Testis (tissue), 3 donors: Measurements from ENCODE around the gene ROBO4. TPM values are rescaled to one million over a fixed set of nuclear protein-coding genes. Genes with fewer than 3 reads are reported as not detected.
A peak's percentile ranks its signal among the peaks of the same experiment; 100 is the strongest.

Source experiments
- DNase-seq: peaks from one replicate; pipeline ENCODE4 v3.0.0-alpha.2; 2019
- H3K27ac ChIP-seq, 2 donors: fragments of 200-600 bp; sonication (generic); one replicate each; pipeline ENCODE4 v1.5.1; 2019
- H3K27me3 ChIP-seq: fragments of 200-600 bp; sonication (generic); one replicate; pipeline ENCODE4 v1.5.1; 2019
- H3K36me3 ChIP-seq: fragments of 200-600 bp; sonication (generic); one replicate; pipeline ENCODE4 v1.5.1; 2017; ENCODE audit warnings: low read depth; ENCODE audit errors: missing control alignments
- H3K4me1 ChIP-seq: fragments of 200-600 bp; sonication (generic); one replicate; pipeline ENCODE4 v1.5.1; 2019
- H3K4me3 ChIP-seq, 2 donors: fragments of 200-600 bp; sonication (generic); one replicate each; pipeline ENCODE4 v1.5.1; 2017 to 2019
- H3K9me3 ChIP-seq: fragments of 200-600 bp; sonication (generic); one replicate; pipeline ENCODE4 v1.5.1; 2017
- POLR2A ChIP-seq: fragments of 450-650 bp; IDR thresholded peaks from one replicate; pipeline ENCODE4 v1.6.1; 2017; ENCODE audit warnings: antibody characterized with exemption, mild to moderate bottlenecking, moderate library complexity
- whole genome bisulfite sequencing, 2 donors: methylation state at CpG; one replicate each; pipeline ENCODE4 v1.1.5; 2018; 5-methylcytosine and 5-hydroxymethylcytosine counted together
- intact Hi-C: fragments of 100-400 bp; cut with DNase I; formaldehyde crosslinking; loops from one replicate; pipeline ENCODE4 v1.15.1; 2023; ENCODE audit warnings: low total_unique reads
- polyA plus RNA-seq: library from polyadenylated mRNA; stranded (reverse); fragments of 350-450 nt; fragmentation: Illumina TruSeq; extraction: RNeasy Lipid Tissue Mini Kit (QIAGEN cat#74804); gene quantifications from one replicate; pipeline ENCODE4 v1.2.3, GENCODE V29; 2014; ENCODE audit warnings: low read depth, low replicate concordance; ENCODE audit not compliant: insufficient read depth
- total RNA-seq, 2 donors: library from RNA; depleted of rRNA; stranded (reverse); fragments of >200 nt; gene quantifications; one replicate each; pipeline ENCODE4 v1.2.3, GENCODE V29; 2016
- TF ChIP-seq, protein P1 (sequence below), 3 experiments: fragments of 450-650 bp in 2 of 3; fragments of 200-600 bp in 1 of 3; sonication (generic) in 1 of 3; IDR thresholded peaks; one replicate each; pipeline ENCODE4 v1.5.1; 2016 to 2019; ENCODE audit warnings: antibody characterized with exemption in 3 of 3, mild to moderate bottlenecking in 2 of 3, moderate library complexity in 1 of 3

ROBO4 gene
- total and polyA plus RNA-seq, 3 donors from 2014 or later, result 5.7 to 8.4 (median 7.0) TPM

DNA sequence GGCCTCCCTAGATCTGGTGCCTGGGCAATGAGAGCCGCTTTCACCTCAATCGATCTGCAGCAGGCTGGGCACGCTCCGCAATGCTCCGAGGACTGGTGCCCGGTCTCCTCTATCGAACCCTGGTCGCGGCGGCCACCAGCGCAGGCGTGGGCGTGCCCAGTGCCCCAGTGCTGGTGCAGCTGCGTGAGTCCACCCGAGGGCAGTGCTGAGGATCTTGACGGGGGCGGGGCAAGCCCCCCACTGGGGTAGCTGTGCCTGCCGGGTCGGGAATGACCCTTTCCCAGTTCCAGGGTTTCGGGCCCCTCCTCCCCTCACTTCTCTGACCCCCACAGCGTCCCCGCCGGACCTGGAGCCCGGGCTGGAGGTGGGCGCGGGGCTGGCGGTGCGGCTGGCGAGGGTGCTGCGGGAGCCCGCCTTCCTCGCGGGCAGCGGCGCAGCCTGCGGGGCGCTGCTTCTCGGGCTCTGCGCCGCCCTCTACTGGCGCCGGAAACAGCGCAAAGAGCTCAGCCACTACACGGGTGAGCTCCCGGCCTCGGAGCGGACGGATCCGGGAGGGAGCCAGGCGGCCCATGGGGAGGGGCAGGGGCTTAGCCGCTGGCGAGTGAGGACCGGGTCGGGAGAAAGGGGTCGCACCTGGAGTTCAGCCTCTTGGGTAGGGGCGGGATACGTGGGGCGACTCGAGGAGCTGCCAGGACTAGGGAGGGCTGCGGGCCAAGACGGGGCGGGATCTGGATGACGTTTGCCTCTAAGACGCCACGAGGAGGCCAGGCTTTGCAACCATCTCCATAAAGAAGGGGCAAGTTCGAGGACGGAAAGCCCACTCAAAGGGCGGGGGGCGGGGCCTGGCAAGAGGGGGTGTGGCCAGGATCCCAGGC lies 21.5 kb downstream of the ROBO4 start:
- peaks cover 5% of the 10 kb centered on the region for H3K4me1 ChIP-seq
- WGBS, 2 donors, result 1 to 4% methylated on average over 14 to 58 of the region's 69 CpGs
- DNase-seq, result peak; percentile 93
- H3K9me3 ChIP-seq, result no peaks in the 10 kb centered on the region
- peak overlapping the region; percentile 63 to 64 for H3K4me3 ChIP-seq
- intact Hi-C loops, result no loop called here
- no peaks in the 10 kb centered on the region for H3K36me3 ChIP-seq
- no peaks in the 10 kb centered on the region for H3K27me3 ChIP-seq
- TF ChIP-seq POLR2A, result no peak
- TF ChIP-seq, protein P1, sequence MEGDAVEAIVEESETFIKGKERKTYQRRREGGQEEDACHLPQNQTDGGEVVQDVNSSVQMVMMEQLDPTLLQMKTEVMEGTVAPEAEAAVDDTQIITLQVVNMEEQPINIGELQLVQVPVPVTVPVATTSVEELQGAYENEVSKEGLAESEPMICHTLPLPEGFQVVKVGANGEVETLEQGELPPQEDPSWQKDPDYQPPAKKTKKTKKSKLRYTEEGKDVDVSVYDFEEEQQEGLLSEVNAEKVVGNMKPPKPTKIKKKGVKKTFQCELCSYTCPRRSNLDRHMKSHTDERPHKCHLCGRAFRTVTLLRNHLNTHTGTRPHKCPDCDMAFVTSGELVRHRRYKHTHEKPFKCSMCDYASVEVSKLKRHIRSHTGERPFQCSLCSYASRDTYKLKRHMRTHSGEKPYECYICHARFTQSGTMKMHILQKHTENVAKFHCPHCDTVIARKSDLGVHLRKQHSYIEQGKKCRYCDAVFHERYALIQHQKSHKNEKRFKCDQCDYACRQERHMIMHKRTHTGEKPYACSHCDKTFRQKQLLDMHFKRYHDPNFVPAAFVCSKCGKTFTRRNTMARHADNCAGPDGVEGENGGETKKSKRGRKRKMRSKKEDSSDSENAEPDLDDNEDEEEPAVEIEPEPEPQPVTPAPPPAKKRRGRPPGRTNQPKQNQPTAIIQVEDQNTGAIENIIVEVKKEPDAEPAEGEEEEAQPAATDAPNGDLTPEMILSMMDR (IDR thresholded peaks at IDR 0.05), result peak; percentile 58 to 64 (median 61)
- peak overlapping the region; percentile 75 to 88 for H3K27ac ChIP-seq

DNA sequence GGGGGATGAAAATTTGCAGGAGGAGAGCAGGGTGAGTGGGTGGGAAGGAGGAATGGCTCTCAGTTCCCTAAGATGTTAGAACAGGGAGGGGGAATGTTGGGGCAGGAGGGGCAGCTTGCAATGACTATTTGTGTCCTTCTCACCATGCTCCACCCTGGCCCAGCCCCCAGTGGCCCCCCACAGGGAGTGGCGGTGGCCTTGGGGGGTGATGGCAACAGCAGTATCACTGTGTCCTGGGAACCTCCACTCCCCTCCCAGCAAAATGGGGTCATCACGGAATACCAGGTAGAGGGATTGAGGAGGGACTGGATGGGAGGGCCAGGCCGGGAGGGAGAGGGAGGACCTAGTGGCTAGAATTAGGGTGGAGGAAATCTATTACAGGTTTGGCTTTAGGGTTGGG lies 22.3 kb downstream of the ROBO4 start:
- no peak for DNase-seq
- TF ChIP-seq, protein P1 (IDR thresholded peaks at IDR 0.05), result no peak
- TF ChIP-seq POLR2A, result no peak
- Histone ChIP-seq H3K9me3 (no peaks in the 10 kb centered on the region), H3K4me1 (peaks cover 5% of the 10 kb centered on the region), H3K27me3 (no peaks in the 10 kb centered on the region), H3K4me3 (peak overlapping the region in 1 of 2 donors; percentile 63), H3K27ac (no peak overlapping the region), H3K36me3 (no peaks in the 10 kb centered on the region)
- intact Hi-C loops, result no loop called here
- WGBS, 2 donors, result 28 to 31% methylated on average over 3 of the region's 3 CpGs

DNA sequence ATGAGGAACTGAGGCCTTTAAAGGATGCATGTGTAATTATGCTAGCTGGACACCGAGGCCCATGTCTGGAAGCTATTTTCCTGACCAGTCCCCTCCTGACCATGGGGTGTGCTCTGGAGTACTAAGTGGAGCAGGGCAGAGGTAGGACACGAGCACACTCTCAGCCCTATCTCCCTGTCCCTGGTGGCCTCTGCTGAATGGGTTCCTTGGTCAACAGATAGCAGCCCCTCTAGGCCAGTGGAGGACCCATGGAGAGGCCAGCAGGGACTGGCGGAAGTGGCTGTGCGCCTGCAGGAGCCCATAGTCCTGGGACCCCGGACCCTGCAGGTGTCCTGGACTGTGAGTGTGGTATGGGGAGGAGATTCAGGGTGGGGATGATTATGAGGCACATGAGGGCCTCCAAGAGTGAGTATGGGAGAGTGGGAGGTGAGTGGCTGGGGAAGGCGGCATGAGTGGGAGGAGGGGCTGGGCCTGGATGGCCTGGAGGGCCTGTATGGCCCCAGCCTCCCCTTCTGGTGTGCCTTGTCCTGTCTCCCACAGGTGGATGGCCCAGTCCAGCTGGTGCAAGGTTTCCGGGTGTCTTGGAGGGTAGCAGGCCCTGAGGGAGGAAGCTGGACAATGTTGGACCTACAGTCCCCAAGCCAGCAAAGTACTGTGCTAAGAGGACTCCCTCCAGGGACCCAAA lies 23.0 kb downstream of the ROBO4 start:
- Histone ChIP-seq H3K27me3 (no peaks in the 10 kb centered on the region), H3K27ac (no peak overlapping the region), H3K9me3 (no peaks in the 10 kb centered on the region), H3K4me1 (peaks cover 5% of the 10 kb centered on the region), H3K4me3 (no peak overlapping the region), H3K36me3 (no peaks in the 10 kb centered on the region)
- TF ChIP-seq, protein P1 (IDR thresholded peaks at IDR 0.05), result no peak
- TF ChIP-seq POLR2A, result no peak
- WGBS, 2 donors, result 93 to 100% methylated on average over 3 to 4 of the region's 7 CpGs
- DNase-seq, result no peak
- intact Hi-C loops, result no loop called here

DNA sequence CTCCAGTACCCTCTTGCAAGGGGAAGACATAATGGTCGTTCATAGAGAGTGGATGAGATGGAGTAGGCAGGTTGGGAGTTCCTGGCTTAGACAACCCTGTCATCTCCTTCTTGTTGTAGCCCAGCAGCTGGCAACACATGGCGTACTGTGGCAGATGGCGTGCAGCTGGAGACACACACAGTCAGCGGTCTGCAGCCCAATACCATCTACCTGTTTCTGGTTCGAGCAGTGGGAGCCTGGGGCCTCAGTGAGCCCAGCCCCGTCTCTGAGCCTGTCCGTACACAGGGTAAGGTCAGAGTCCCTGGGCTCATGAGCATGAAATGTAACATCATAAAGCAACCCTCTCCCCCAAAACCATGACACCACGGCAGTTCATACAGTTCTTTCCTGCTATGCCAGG lies 23.7 kb downstream of the ROBO4 start:
- H3K27me3 ChIP-seq, result no peaks in the 10 kb centered on the region
- H3K27ac ChIP-seq, result no peak overlapping the region
- no peaks in the 10 kb centered on the region for H3K36me3 ChIP-seq
- 90 to 95% methylated on average over 8 of the region's 8 CpGs for WGBS, 2 donors
- H3K4me1 ChIP-seq, result peaks cover 6% of the 10 kb centered on the region
- no peak overlapping the region for H3K4me3 ChIP-seq
- no peak for DNase-seq
- no peaks in the 10 kb centered on the region for H3K9me3 ChIP-seq
- TF ChIP-seq, protein P1 (IDR thresholded peaks at IDR 0.05), result no peak
- TF ChIP-seq POLR2A, result no peak
- intact Hi-C loops, result no loop called here
